NT2/D1 (cell line): ENCODE data around the gene KCNQ1.

Experiments used
- DNase-seq: peaks from one replicate; pipeline ENCODE4 v3.0.0-alpha.2; 2011; ENCODE audit warnings: low read depth, low spot score
- H3K27me3 ChIP-seq: 2 replicates; pipeline ENCODE4 v1.6.0; 2011; ENCODE audit warnings: mild to moderate bottlenecking; ENCODE audit not compliant: insufficient read length, insufficient read depth
- H3K36me3 ChIP-seq: 2 replicates; pipeline ENCODE4 v1.6.1; 2011; ENCODE audit warnings: mild to moderate bottlenecking, low read length, mixed read lengths; ENCODE audit not compliant: insufficient read depth, insufficient read length
- H3K4me1 ChIP-seq: 2 replicates; pipeline ENCODE4 v1.5.1; 2011; ENCODE audit not compliant: insufficient read depth, insufficient read length
- H3K4me3 ChIP-seq: 2 replicates; pipeline ENCODE4 v1.5.1; 2011; ENCODE audit warnings: low read depth; ENCODE audit not compliant: insufficient read length
- H3K9ac ChIP-seq: 2 replicates; pipeline ENCODE4 v1.6.0; 2011; ENCODE audit warnings: low read depth; ENCODE audit not compliant: insufficient read length
- H3K9me3 ChIP-seq: 2 replicates; pipeline ENCODE4 v1.5.1; 2011; ENCODE audit warnings: mild to moderate bottlenecking, low read length; ENCODE audit not compliant: insufficient read depth
- SUZ12 ChIP-seq: IDR thresholded peaks from 2 replicates; pipeline ENCODE4 v1.6.1; 2011; ENCODE audit not compliant: insufficient read length, insufficient read depth; ENCODE audit errors: extremely low read depth
- YY1 ChIP-seq: IDR thresholded peaks from 2 replicates; pipeline ENCODE4 v1.6.1; 2011; ENCODE audit not compliant: insufficient read length, insufficient read depth
- ZNF274 ChIP-seq: IDR thresholded peaks from 2 replicates; pipeline ENCODE4 v1.6.1; 2011; ENCODE audit warnings: mild to moderate bottlenecking, low read depth, low read length

Gene KCNQ1

GRCh38 chr11:2526808-2527381 lies 82.1 kb downstream of the KCNQ1 start:
- Histone ChIP-seq H3K9me3 (no peaks in the 10 kb centered on the region), H3K36me3 (no peaks in the 10 kb centered on the region), H3K27me3 (peaks cover 40% of the 10 kb centered on the region), H3K9ac (no peak overlapping the region), H3K4me1 (peaks cover 19% of the 10 kb centered on the region), H3K4me3 (no peak overlapping the region)
- DNase-seq = no peak
- TF ChIP-seq YY1 (no peak), ZNF274 (no peak), SUZ12 (no peak)

DNA sequence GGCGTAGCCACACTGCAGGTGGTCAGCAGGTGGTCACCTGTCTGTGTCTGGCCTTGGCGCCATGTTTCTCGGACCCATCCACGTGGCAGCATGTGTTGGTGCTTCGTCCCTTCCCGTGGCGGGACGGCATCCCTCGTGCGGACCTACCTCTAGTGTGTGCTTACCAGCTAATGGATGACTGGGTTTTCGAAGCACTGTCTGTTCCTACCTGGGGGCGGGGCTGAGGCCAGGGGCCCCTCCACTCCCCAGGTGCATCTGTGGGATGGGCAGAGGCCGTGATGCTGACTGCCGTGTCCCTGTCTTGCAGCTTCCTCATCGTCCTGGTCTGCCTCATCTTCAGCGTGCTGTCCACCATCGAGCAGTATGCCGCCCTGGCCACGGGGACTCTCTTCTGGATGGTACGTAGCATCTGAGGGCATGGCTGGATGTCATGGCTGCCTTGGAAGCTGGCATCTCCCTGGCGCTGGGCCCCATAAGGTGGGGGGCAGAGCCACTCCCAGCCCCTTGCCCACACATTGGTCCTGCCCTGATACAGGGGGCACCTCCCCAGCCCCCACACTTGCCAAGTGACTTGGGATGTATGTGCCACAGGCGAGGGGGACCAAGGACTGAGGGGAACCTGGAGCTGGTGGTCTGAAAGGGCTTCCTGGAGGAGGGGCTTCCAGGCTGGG lies 82.9 kb downstream of the KCNQ1 start:
- Histone ChIP-seq H3K4me3 (no peak overlapping the region), H3K9me3 (no peaks in the 10 kb centered on the region), H3K4me1 (peaks cover 27% of the 10 kb centered on the region), H3K9ac (no peak overlapping the region), H3K36me3 (no peaks in the 10 kb centered on the region), H3K27me3 (peaks cover 40% of the 10 kb centered on the region)
- TF ChIP-seq ZNF274 (no peak), YY1 (no peak), SUZ12 (no peak)
- DNase-seq = no peak

DNA sequence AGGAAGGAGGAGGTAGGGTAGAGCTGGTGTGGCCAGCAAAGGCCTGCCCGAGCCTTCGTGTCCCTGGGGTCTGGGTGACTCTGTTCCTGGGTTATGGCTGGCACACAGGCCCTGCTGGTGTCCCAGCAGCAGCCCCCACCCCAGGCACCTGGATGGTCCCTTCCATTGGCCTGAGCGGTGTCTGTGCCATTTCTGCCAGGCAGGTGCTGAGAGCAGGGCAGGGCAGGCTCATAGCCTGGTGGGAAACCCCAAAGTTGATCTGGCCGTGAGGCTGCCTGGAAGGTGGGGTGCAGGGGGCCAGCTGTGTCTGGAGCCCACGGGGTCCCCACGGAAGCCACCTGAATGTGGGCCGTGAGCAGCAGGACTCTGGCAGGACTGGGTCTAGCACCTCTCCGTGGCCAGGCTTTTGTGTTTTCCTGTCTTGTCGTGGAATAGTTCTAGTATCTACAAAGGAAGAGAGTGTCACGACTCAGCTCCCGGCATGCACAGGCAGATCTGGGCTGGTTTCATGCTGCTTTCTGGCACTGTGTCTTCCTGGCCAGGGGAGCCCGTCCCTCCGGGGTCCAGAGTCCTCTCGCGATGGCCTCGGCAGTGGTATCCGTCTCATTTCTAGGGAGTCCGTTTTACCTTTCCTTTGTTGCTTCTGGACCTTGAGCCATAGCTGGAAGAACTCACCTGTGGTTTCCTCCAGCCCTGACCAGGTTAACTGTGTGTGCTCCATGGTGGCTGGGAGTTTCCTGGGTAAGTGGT lies 83.7 kb downstream of the KCNQ1 start:
- no peaks in the 10 kb centered on the region for H3K36me3 ChIP-seq
- H3K9me3 ChIP-seq = no peaks in the 10 kb centered on the region
- no peak for TF ChIP-seq ZNF274
- no peak for TF ChIP-seq YY1
- no peak for TF ChIP-seq SUZ12
- H3K9ac ChIP-seq = no peak overlapping the region
- H3K4me3 ChIP-seq = no peak overlapping the region
- DNase-seq = no peak
- peaks cover 40% of the 10 kb centered on the region for H3K27me3 ChIP-seq
- H3K4me1 ChIP-seq = peaks cover 31% of the 10 kb centered on the region

DNA sequence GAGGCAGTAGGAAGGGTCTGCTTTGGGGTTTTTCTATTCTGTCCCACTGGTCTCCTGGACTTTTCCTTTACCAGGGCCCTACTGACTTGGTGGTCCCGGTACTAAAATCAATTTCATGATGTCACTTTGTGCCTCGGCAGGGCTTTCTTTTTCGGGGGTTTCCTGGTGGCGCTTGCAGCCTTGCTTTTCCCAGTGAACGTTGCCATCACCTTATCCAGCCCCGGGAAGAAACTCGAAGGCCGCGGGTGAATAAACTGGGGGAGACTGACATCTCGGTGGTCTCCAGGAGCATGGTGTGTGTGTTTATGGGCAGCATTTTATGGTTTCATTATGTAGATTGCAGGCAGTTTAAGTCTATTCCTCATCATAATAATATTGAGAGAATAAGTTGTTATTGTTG lies 84.4 kb downstream of the KCNQ1 start:
- no peak for DNase-seq
- no peaks in the 10 kb centered on the region for H3K9me3 ChIP-seq
- H3K4me1 ChIP-seq = peaks cover 34% of the 10 kb centered on the region
- H3K27me3 ChIP-seq = peaks cover 41% of the 10 kb centered on the region
- no peaks in the 10 kb centered on the region for H3K36me3 ChIP-seq
- TF ChIP-seq SUZ12 (no peak), YY1 (no peak), ZNF274 (no peak)
- H3K9ac ChIP-seq = no peak overlapping the region
- no peak overlapping the region for H3K4me3 ChIP-seq

- no peaks in the 10 kb centered on the region for H3K9me3 ChIP-seq
- peaks cover 41% of the 10 kb centered on the region for H3K27me3 ChIP-seq
- no peak overlapping the region for H3K9ac ChIP-seq
- H3K36me3 ChIP-seq = no peaks in the 10 kb centered on the region
- no peak overlapping the region for H3K4me3 ChIP-seq
- no peak for DNase-seq
- TF ChIP-seq SUZ12 = no peak
- no peak for TF ChIP-seq YY1
- no peak for TF ChIP-seq ZNF274
- peaks cover 35% of the 10 kb centered on the region for H3K4me1 ChIP-seq
These were observed 84.8 kb downstream of the KCNQ1 start for GRCh38 chr11:2529636-2530035.

DNA sequence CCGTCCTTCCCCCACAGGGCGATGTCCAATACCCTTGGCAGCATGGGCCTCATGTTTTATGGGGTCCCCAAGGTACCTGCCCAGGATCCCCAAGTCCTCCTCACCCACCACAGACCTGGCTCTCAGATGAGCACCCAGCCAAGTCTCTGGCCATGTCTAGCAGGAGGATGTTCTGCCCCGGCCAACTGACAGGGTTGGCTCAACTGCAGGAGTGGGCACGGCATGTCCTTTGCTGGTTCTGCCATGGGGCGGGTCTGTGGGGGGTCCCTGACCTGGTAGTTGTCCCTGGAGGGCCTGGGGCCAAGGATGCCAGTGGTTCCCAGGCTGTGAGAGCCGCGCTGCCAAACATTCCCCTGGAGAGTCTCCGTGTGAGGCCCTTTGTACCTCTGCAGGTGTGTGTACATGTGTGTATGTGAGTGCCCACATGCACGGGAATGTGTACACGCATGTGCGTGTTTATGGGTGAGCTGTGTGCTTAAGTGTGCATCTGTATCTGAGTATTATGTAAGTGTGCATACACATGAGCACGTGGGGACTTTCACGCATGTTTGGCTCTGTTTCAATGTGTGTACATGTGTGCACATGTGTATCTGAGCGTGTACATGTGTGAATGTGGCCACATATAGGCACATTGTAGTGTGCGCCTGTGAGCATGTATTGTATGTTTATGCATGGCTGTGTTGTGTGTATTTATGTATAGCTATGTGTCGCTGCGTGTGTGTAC lies 85.5 kb downstream of the KCNQ1 start:
- H3K36me3 ChIP-seq = no peaks in the 10 kb centered on the region

DNA sequence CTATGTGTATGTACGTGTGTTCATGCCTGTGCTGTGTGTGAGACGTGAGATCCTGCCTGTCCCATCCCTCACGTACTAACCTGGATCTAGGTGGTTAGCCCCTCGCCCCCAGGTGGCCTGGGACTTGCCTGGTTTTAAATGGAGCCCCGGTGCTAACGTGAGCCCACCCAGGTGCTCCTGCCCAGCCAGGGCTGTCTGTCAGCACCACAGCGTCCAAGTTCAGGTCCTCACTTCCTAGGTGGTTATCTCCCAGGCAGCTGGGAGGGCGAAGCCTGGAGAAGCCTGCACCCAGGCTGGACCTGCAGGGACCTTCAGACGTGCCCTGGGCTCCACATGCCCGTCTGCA lies 86.0 kb downstream of the KCNQ1 start:
- H3K9ac ChIP-seq = no peak overlapping the region
- H3K4me1 ChIP-seq = peaks cover 40% of the 10 kb centered on the region
- TF ChIP-seq YY1 (no peak), SUZ12 (no peak), ZNF274 (no peak)
- DNase-seq = no peak
- H3K9me3 ChIP-seq = no peaks in the 10 kb centered on the region
- H3K27me3 ChIP-seq = peaks cover 43% of the 10 kb centered on the region
- no peaks in the 10 kb centered on the region for H3K36me3 ChIP-seq
- no peak overlapping the region for H3K4me3 ChIP-seq

More for the DNA sequence above, 85.5 kb downstream of the KCNQ1 start:
- Histone ChIP-seq H3K9ac (no peak overlapping the region), H3K4me3 (no peak overlapping the region), H3K27me3 (peaks cover 42% of the 10 kb centered on the region), H3K4me1 (peaks cover 40% of the 10 kb centered on the region), H3K9me3 (no peaks in the 10 kb centered on the region)
- no peak for DNase-seq
- TF ChIP-seq SUZ12 (no peak), YY1 (no peak), ZNF274 (no peak)
